ENCODE measurements around the gene CYSTM1. TPM values are rescaled to one million over a fixed set of nuclear protein-coding genes. Genes with fewer than 3 reads are reported as not detected.

The CYSTM1 gene
- total and polyA plus RNA-seq, 8 donors = 28.4 to 90.4 (median 35.1) TPM

DNA sequence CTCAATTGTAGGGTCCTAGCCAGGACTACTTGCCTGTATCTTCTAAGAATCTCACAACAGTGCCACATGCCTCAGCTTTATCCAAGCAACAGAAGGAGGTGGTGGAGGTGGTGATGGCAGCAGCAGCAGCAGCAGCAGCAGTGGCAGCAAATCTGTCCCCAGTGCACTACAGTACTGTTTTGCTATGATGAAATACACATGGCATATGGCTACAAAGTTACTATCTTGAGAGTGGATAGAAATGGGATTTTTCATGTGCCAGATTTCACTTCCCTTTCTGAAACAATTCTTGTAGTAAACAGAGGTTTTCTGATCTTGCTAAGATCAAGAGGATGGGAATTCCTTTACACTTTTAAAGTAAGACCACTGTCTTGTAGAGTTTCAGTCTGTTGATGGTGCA is 8.1 kb upstream of the CYSTM1 start:
- Histone ChIP-seq H3K36me3 (no peaks in the 10 kb centered on the region), H3K4me1 (peaks cover 0 to 18% of the 10 kb centered on the region in 2 donors), H3K9me3 (no peaks in the 10 kb centered on the region), H3K4me3 (no peak overlapping the region), H3K27me3 (no peaks in the 10 kb centered on the region), H3K27ac (no peak overlapping the region)
- DNase-seq (no peak), ATAC-seq (no peak)
- TF ChIP-seq, protein P1, sequence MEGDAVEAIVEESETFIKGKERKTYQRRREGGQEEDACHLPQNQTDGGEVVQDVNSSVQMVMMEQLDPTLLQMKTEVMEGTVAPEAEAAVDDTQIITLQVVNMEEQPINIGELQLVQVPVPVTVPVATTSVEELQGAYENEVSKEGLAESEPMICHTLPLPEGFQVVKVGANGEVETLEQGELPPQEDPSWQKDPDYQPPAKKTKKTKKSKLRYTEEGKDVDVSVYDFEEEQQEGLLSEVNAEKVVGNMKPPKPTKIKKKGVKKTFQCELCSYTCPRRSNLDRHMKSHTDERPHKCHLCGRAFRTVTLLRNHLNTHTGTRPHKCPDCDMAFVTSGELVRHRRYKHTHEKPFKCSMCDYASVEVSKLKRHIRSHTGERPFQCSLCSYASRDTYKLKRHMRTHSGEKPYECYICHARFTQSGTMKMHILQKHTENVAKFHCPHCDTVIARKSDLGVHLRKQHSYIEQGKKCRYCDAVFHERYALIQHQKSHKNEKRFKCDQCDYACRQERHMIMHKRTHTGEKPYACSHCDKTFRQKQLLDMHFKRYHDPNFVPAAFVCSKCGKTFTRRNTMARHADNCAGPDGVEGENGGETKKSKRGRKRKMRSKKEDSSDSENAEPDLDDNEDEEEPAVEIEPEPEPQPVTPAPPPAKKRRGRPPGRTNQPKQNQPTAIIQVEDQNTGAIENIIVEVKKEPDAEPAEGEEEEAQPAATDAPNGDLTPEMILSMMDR (IDR thresholded peaks at IDR 0.05) = no peak
- intact Hi-C loops (cut with DNase I) = no loop called here

DNA sequence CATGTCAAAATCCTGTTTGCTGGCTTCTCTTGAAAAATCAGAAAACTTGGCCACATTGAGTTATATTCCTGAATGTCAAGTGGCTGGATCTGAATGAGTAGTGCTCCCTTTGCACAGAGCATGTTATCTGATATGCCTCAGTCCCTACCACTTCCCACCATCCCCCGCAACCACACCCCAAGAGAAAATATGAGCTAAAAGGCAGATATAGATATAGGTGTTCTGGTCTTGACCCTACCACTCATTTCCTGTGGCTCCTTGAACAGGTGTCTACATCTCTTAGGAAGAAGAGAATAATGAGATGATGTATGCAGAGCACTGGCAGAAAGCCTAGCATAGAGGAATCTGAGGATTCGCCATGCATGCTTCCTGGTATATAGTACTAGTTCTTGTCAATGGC is 6.6 kb upstream of the CYSTM1 start:
- H3K27ac ChIP-seq = no peak overlapping the region
- H3K36me3 ChIP-seq = no peaks in the 10 kb centered on the region
- H3K4me3 ChIP-seq = no peak overlapping the region
- no peak for DNase-seq
- TF ChIP-seq, protein P1 (IDR thresholded peaks at IDR 0.05) = no peak
- H3K9me3 ChIP-seq = no peaks in the 10 kb centered on the region
- no peak for ATAC-seq
- H3K4me1 ChIP-seq = peaks cover 0 to 18% of the 10 kb centered on the region in 2 donors
- intact Hi-C loops (cut with DNase I) = no loop called here
- no peaks in the 10 kb centered on the region for H3K27me3 ChIP-seq

DNA sequence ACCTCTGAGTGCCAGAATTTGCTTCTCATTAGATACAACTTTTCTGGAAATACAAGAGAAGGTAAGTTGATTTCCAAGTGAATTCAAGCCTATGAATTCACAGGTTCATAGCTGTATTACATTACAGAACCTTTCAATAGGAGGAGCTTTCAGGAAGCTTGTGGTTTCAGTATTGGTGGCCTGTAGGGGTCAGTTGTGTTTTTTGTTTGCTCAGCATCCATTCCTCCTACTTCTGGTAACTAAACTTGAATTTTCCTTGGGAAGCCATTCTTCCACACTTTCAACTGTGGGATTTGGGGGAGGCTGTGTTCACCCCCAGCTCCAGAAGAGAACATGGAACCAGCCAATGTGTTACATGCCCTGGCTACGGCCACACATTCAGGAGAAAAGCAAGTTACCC is 5.6 kb upstream of the CYSTM1 start:
- Histone ChIP-seq H3K36me3 (no peaks in the 10 kb centered on the region), H3K4me3 (no peak overlapping the region), H3K27me3 (no peaks in the 10 kb centered on the region), H3K9me3 (no peaks in the 10 kb centered on the region), H3K27ac (no peak overlapping the region), H3K4me1 (peaks cover 0 to 22% of the 10 kb centered on the region in 2 donors)
- ATAC-seq = peak; percentile 27
- TF ChIP-seq, protein P1 (IDR thresholded peaks at IDR 0.05) = peak in 1 of 2 donors; percentile 17
- intact Hi-C loops (cut with DNase I) = no loop called here
- DNase-seq = no peak

DNA sequence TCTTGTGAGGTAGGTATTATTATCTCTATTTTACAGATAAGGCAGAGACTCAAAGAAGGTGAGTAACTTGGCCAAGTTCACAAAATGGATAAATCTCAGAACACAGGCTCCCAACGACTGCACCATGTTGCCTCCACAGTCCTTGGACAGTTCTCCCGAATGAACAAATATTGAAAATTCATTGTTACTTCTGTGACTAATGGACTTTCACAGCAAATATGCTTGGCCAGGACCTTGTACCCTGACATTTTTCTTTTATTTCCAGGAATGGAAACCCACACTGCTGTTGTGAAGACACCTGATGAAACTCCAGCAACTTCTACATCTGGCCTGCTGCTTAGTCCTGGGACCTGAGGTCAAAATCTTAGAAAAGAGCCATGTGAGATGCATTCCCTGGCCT is 2.5 kb upstream of the CYSTM1 start:
- Histone ChIP-seq H3K4me3 (no peak overlapping the region), H3K36me3 (no peaks in the 10 kb centered on the region), H3K4me1 (peaks cover 13 to 24% of the 10 kb centered on the region in 2 donors), H3K27ac (no peak overlapping the region), H3K27me3 (no peaks in the 10 kb centered on the region), H3K9me3 (no peaks in the 10 kb centered on the region)
- no peak for ATAC-seq
- no peak for DNase-seq
- intact Hi-C loops (cut with DNase I) = no loop called here
- TF ChIP-seq, protein P1 (IDR thresholded peaks at IDR 0.05) = no peak

DNA sequence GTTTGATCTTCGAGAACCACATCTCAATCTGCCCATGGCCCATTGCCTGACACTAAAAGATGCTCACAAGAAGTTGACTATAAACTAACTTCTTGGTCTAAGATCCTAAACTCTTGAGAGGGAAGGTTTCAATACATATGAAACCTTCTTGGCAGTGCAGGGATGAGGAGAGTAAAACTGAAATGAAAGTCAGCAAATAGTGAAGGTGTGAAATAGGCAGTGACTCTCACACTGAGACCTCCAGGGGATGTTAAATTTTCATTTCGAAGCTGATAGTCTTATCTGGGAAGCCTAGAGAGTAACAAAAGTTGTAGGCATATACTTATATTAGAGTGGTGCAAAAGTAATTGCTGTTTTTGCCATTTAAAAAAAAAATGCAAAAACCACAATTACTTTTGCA is 974 bp upstream of the CYSTM1 start:
- TF ChIP-seq, protein P1 (IDR thresholded peaks at IDR 0.05) = no peak
- no peaks in the 10 kb centered on the region for H3K27me3 ChIP-seq
- no peak for ATAC-seq
- peaks cover 19 to 39% of the 10 kb centered on the region in 2 donors for H3K4me1 ChIP-seq
- no peak for DNase-seq
- intact Hi-C loops (cut with DNase I) = no loop called here
- no peak overlapping the region for H3K4me3 ChIP-seq
- peak overlapping the region in 1 of 2 donors; percentile 98 for H3K27ac ChIP-seq
- H3K36me3 ChIP-seq = no peaks in the 10 kb centered on the region
- no peaks in the 10 kb centered on the region for H3K9me3 ChIP-seq

Measured in left lung (tissue), 10 donors.